Spleen (tissue), 11 donors: Measurements from ENCODE around the gene ISG20L2. TPM values are rescaled to one million over a fixed set of nuclear protein-coding genes. Genes with fewer than 3 reads are reported as not detected.

Experiments used
- DNase-seq: peaks from one replicate; pipeline ENCODE4 v3.0.0-alpha.2; 2020
- H3K27ac ChIP-seq, 8 donors: fragments of 200-600 bp; sonication (generic) in 7 of 8; 1 replicate in 4 of 8; 2 replicates in 4 of 8; pipeline versions ENCODE4 v1.5.0 to v1.8.0; 2016 to 2021; ENCODE audit warnings: inconsistent platforms in 4 of 8, mild to moderate bottlenecking in 4 of 8, moderate library complexity in 1 of 8
- H3K27me3 ChIP-seq, 7 donors: fragments of 200-600 bp; sonication (generic) in 6 of 7; replicated peaks in 1 of 7; 1 replicate in 4 of 7; 2 replicates in 3 of 7; pipeline versions ENCODE4 v1.5.0 to v1.8.0; 2016 to 2021; ENCODE audit warnings: inconsistent platforms in 3 of 7, mild to moderate bottlenecking in 1 of 7
- H3K36me3 ChIP-seq, 6 donors: fragments of 200-600 bp; sonication (generic) in 5 of 6; 1 replicate in 4 of 6; 2 replicates in 2 of 6; pipeline versions ENCODE4 v1.5.0 to v1.8.0; 2016 to 2021; ENCODE audit warnings: inconsistent platforms in 2 of 6
- H3K4me1 ChIP-seq, 6 donors: fragments of 200-600 bp; sonication (generic) in 5 of 6; 1 replicate in 3 of 6; 2 replicates in 3 of 6; pipeline versions ENCODE4 v1.5.0 to v1.8.0; 2016 to 2021; ENCODE audit warnings: inconsistent platforms in 3 of 6
- H3K4me3 ChIP-seq, 8 donors: fragments of 200-600 bp; sonication (generic) in 7 of 8; 1 replicate in 4 of 8; 2 replicates in 4 of 8; pipeline versions ENCODE4 v1.5.0 to v1.8.0; 2016 to 2021; ENCODE audit warnings: inconsistent platforms in 4 of 8, mild to moderate bottlenecking in 4 of 8, moderate library complexity in 2 of 8
- H3K9me3 ChIP-seq, 8 donors: fragments of 200-600 bp; sonication (generic) in 7 of 8; 1 replicate in 4 of 8; 2 replicates in 4 of 8; pipeline versions ENCODE4 v1.5.0 to v1.8.0; 2016 to 2021; ENCODE audit warnings: inconsistent platforms in 4 of 8
- POLR2A ChIP-seq, 3 donors: fragments of 450-650 bp; IDR thresholded peaks; one replicate each; pipeline ENCODE4 v1.5.1; 2017; ENCODE audit warnings: antibody characterized with exemption in 3 of 3, mild to moderate bottlenecking in 1 of 3
- POLR2AphosphoS5 ChIP-seq, 3 donors: sonication (generic); formaldehyde crosslinking; IDR thresholded peaks; one replicate each; pipeline ENCODE4 v1.5.1; 2017; ENCODE audit warnings: antibody characterized with exemption in 3 of 3
- WGBS, 5 donors: extraction: QIAGEN DNeasy Blood & Tissue Kit in 3 of 5; methylation state at CpG; one replicate each; pipeline versions ENCODE4 v1.1.5 to v1.1.7; 2013 to 2018; 5-methylcytosine and 5-hydroxymethylcytosine counted together
- intact Hi-C: fragments of 100-400 bp; cut with DNase I; formaldehyde crosslinking; loops from one replicate; pipeline ENCODE4 v1.15.0; 2023; ENCODE audit warnings: low total_unique reads
- polyA plus RNA-seq, 3 donors: library from polyadenylated mRNA; stranded (reverse); fragments of 200-250 nt; gene quantifications; one replicate each; pipeline ENCODE4 v1.2.1, GENCODE V29; 2013
- total RNA-seq, 7 donors: library from RNA; depleted of rRNA in 3 of 7; stranded (reverse); fragments of >200 nt in 3 of 7; fragmentation: NEBNext Ultra II Directional in 4 of 7; extraction: Animal tissue kit (Norgen Biotek cat#: 25700) in 4 of 7; gene quantifications; one replicate each; pipeline versions ENCODE4 v1.1.0 to v1.2.1, GENCODE V29; 2016 to 2021
- TF ChIP-seq, protein P1 (sequence below), 11 experiments: fragments of 200-600 bp in 7 of 11; fragments of 450-650 bp in 4 of 11; sonication (generic) in 4 of 11; IDR thresholded peaks in 8 of 11; conservative IDR thresholded peaks in 3 of 11; 1 replicate in 7 of 11; 2 replicates in 4 of 11; pipeline versions ENCODE4 v1.4.0 to v1.8.0; 2016 to 2021; ENCODE audit warnings: antibody characterized with exemption in 11 of 11, inconsistent platforms in 4 of 11, mild to moderate bottlenecking in 1 of 11
- donor health status: healthy with polysubstance abuse.
- donor health status: DM: no; HTN: no; CAD: no; lungs with moderate emphysema.
- donor health status: DM: no; HTN: no; CAD: no.
- donor health status: Bipolar disorder and iron deficiency.
- donor health status: healthy.
- donor health status: DM: no; HTN: no; CAD: no.
- donor health status: DM: yes; HTN: yes; CAD: no.

Gene ISG20L2
- total and polyA plus RNA-seq, 10 donors: 6.6 to 46.7 (median 27.8) TPM

DNA sequence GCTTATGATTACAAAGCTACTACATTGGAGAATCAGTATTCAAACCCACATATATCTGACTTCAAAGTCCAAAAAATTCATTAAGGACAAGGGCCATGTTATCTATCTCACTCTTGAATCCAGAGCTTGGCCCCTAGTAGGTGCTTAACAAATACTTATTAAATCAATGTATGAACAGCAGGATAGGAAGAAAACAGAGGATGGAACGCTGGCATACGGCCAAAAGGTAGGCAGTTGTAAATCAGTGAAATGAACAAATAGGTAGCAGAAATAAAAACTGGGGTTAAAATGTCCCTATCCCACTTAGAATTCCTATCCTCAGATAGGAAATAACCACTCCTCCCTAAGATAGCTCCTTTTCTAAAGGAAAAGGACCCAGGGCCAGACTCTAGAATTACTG lies 10.3 kb upstream of the ISG20L2 start:
- WGBS, 5 donors: 87 to 96% (median 92%) methylated on average over 2 of the region's 2 CpGs
- no peak overlapping the region for H3K27ac ChIP-seq
- H3K9me3 ChIP-seq: no peaks in the 10 kb centered on the region
- H3K4me3 ChIP-seq: no peak overlapping the region
- peaks cover 11 to 51% (median 24%) of the 10 kb centered on the region in 6 donors for H3K4me1 ChIP-seq
- TF ChIP-seq, protein P1, sequence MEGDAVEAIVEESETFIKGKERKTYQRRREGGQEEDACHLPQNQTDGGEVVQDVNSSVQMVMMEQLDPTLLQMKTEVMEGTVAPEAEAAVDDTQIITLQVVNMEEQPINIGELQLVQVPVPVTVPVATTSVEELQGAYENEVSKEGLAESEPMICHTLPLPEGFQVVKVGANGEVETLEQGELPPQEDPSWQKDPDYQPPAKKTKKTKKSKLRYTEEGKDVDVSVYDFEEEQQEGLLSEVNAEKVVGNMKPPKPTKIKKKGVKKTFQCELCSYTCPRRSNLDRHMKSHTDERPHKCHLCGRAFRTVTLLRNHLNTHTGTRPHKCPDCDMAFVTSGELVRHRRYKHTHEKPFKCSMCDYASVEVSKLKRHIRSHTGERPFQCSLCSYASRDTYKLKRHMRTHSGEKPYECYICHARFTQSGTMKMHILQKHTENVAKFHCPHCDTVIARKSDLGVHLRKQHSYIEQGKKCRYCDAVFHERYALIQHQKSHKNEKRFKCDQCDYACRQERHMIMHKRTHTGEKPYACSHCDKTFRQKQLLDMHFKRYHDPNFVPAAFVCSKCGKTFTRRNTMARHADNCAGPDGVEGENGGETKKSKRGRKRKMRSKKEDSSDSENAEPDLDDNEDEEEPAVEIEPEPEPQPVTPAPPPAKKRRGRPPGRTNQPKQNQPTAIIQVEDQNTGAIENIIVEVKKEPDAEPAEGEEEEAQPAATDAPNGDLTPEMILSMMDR (IDR thresholded peaks at IDR 0.05 in 8 of 11, conservative IDR thresholded peaks at IDR 0.05 in 3 of 11): no peak
- TF ChIP-seq POLR2A (IDR thresholded peaks at IDR 0.05) (no peak), POLR2AphosphoS5 (IDR thresholded peaks at IDR 0.05) (no peak)
- no peaks in the 10 kb centered on the region for H3K27me3 ChIP-seq
- intact Hi-C loops: no loop called here
- no peak for DNase-seq
- H3K36me3 ChIP-seq: peaks cover 0 to 72% (median 40%) of the 10 kb centered on the region in 6 donors

DNA sequence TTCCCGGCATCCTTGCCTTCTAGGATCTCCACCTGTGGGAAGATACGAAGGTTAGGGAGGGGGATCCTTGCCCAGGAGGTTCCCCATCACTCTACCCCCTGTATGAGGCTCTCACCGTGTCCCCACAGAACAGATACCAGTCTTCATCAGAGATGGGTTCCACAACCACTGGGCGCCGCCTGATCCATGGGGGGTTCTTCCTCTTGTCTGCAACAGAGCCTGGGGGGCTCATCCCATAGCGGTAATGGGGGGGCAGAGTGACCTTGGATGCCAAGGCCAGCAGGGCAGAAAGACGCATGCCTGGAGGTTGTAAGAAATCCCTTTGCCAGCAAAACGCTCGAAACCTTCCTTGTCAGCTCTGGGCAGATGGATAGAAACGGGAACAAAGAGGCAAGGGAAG lies 9.8 kb upstream of the ISG20L2 start:
- no peak overlapping the region for H3K27ac ChIP-seq
- H3K9me3 ChIP-seq: no peaks in the 10 kb centered on the region
- H3K27me3 ChIP-seq: no peaks in the 10 kb centered on the region
- H3K4me1 ChIP-seq: peaks cover 11 to 46% (median 22%) of the 10 kb centered on the region in 6 donors
- no peak overlapping the region for H3K4me3 ChIP-seq
- TF ChIP-seq POLR2AphosphoS5 (IDR thresholded peaks at IDR 0.05) (no peak), POLR2A (IDR thresholded peaks at IDR 0.05) (no peak)
- TF ChIP-seq, protein P1 (IDR thresholded peaks at IDR 0.05 in 8 of 11, conservative IDR thresholded peaks at IDR 0.05 in 3 of 11): no peak
- peak; percentile 69 for DNase-seq
- peaks cover 0 to 72% (median 39%) of the 10 kb centered on the region in 6 donors for H3K36me3 ChIP-seq
- whole genome bisulfite sequencing, 5 donors: 82 to 91% (median 85%) methylated on average over 10 of the region's 10 CpGs
- intact Hi-C loops: no loop called here

DNA sequence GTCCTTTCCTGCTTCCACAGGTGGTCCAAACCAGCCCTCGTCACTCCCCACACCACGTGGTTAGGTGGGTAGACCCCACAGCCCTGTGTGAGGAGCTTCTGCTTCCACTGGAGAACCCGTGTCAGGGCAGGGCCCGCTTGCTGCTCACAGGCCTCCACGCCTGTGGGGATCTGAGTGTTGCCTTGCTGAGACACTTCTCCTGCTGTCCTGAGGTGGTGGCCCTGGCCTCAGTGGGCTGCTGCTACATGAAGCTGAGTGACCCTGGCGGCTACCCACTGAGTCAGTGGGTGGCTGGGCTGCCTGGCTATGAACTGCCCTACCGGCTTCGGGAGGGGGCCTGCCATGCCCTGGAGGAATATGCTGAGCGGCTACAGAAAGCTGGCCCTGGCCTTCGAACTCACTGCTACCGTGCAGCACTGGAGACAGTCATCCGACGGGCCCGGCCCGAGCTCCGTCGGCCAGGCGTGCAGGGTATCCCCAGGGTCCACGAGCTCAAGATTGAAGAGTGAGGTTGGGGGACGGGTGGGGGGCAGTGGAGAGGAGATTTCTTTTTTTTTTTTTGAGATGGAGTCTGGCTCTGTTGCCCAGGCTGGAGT lies 5.5 kb upstream of the ISG20L2 start:
- WGBS, 5 donors: 94 to 97% (median 94%) methylated on average over 16 to 20 of the region's 20 CpGs

More for the DNA sequence above, 5.5 kb upstream of the ISG20L2 start:
- peaks cover 0 to 26% (median 9%) of the 10 kb centered on the region in 6 donors for H3K4me1 ChIP-seq
- no peak overlapping the region for H3K27ac ChIP-seq
- no peak overlapping the region for H3K4me3 ChIP-seq
- H3K9me3 ChIP-seq: no peaks in the 10 kb centered on the region
- intact Hi-C loops: no loop called here
- TF ChIP-seq POLR2AphosphoS5 (IDR thresholded peaks at IDR 0.05): peak in 2 of 3 donors; percentile 25 to 62
- TF ChIP-seq, protein P1 (IDR thresholded peaks at IDR 0.05 in 8 of 11, conservative IDR thresholded peaks at IDR 0.05 in 3 of 11): no peak
- no peak for TF ChIP-seq POLR2A (IDR thresholded peaks at IDR 0.05)
- peak; percentile 65 for DNase-seq
- H3K27me3 ChIP-seq: no peaks in the 10 kb centered on the region
- peaks cover 0 to 72% (median 34%) of the 10 kb centered on the region in 6 donors for H3K36me3 ChIP-seq
